ENCODE measurements around the gene TAGLN.
"Not testable (repeated sequence)": the region's sequence is repeated elsewhere in the genome, so short reads cannot be mapped to it uniquely, and the experiment has no call there.

TAGLN gene

GRCh38 chr11:117197516-117198456 is 1.4 kb upstream of the TAGLN start:
- DNase-seq = no peak

- DNase-seq = no peak
Observed at GRCh38 chr11:117198613-117199012, 557 bp upstream of the TAGLN start.

GRCh38 chr11:117199916-117200812 is 994 bp downstream of the TAGLN start:
- no peak for DNase-seq

GRCh38 chr11:117200813-117201657 is 1.9 kb downstream of the TAGLN start:
- no peak for DNase-seq

- DNase-seq = no peak
Observed at GRCh38 chr11:117201658-117202305, 2.6 kb downstream of the TAGLN start.

- no peak for DNase-seq
Observed at GRCh38 chr11:117202386-117203068, 3.4 kb downstream of the TAGLN start.

- no peak for DNase-seq
Observed at GRCh38 chr11:117203069-117203407, 3.9 kb downstream of the TAGLN start.

GRCh38 chr11:117204283-117205080 is 5.3 kb downstream of the TAGLN start:
- no peak for DNase-seq

- DNase-seq = no peak
Observed at GRCh38 chr11:117205211-117205818, 6.1 kb downstream of the TAGLN start.

- DNase-seq = not testable (repeated sequence)
Observed at GRCh38 chr11:117206111-117206510, 6.9 kb downstream of the TAGLN start.

GRCh38 chr11:117206859-117207258 is 7.7 kb downstream of the TAGLN start:
- not testable (repeated sequence) for DNase-seq

- DNase-seq = not testable (repeated sequence)
Observed at GRCh38 chr11:117207481-117207880, 8.3 kb downstream of the TAGLN start.

- not testable (repeated sequence) for DNase-seq
Observed at GRCh38 chr11:117208710-117209109, 9.5 kb downstream of the TAGLN start.

- not testable (repeated sequence) for DNase-seq
Observed at GRCh38 chr11:117209351-117210125, 10.4 kb downstream of the TAGLN start.

GRCh38 chr11:117210620-117211019 is 11.4 kb downstream of the TAGLN start:
- DNase-seq = no peak

GRCh38 chr11:117212697-117213355 is 13.7 kb downstream of the TAGLN start:
- no peak for DNase-seq

GRCh38 chr11:117214404-117215110 is 15.4 kb downstream of the TAGLN start:
- DNase-seq = no peak

Data from NCI-H1417 treated with DMSO at 0.1 percent for 48 hours (cell line).